Thoracic aorta (tissue), 2 donors: ENCODE results near the gene FSTL3. TPM values are rescaled to one million over a fixed set of nuclear protein-coding genes. Genes with fewer than 3 reads are reported as not detected.

Source experiments
- ATAC-seq: fragments of 150-250 bp; one replicate; pipeline ENCODE4 v1.8.0; 2017; ENCODE audit warnings: low read depth; ENCODE audit not compliant: insufficient number of reproducible peaks, low FRiP score
- DNase-seq: peaks from one replicate; pipeline ENCODE4 v3.0.0-alpha.2; 2020; ENCODE audit warnings: low spot score
- H3K27ac ChIP-seq, 2 donors: fragments of 200-600 bp; sonication (generic); 1 replicate in 1 of 2; 2 replicates in 1 of 2; pipeline ENCODE4 v1.5.1; 2016; ENCODE audit warnings: mild to moderate bottlenecking in 2 of 2, moderate library complexity in 2 of 2
- H3K27me3 ChIP-seq: fragments of 200-600 bp; sonication (generic); replicated peaks from 2 replicates; pipeline ENCODE4 v1.6.0; 2016; ENCODE audit warnings: mild to moderate bottlenecking; ENCODE audit not compliant: insufficient read depth
- H3K36me3 ChIP-seq: fragments of 200-600 bp; sonication (generic); one replicate; pipeline ENCODE4 v1.5.1; 2016
- H3K4me1 ChIP-seq, 2 donors: fragments of 200-600 bp; sonication (generic); 1 replicate in 1 of 2; 2 replicates in 1 of 2; pipeline versions ENCODE4 v1.5.1 to v1.6.0; 2016; ENCODE audit warnings: low read depth in 2 of 2, mild to moderate bottlenecking in 1 of 2; ENCODE audit not compliant: control insufficient read depth in 1 of 2
- H3K4me3 ChIP-seq: fragments of 200-600 bp; sonication (generic); 2 replicates; pipeline ENCODE4 v1.5.1; 2016; ENCODE audit warnings: mild to moderate bottlenecking
- H3K9me3 ChIP-seq: fragments of 200-600 bp; sonication (generic); 2 replicates; pipeline ENCODE4 v1.5.1; 2016
- total RNA-seq, 2 donors: library from RNA; depleted of rRNA; stranded (reverse); fragments of >200 nt; gene quantifications; one replicate each; pipeline versions ENCODE4 v1.1.0 to v1.2.3, GENCODE V29; 2016
- TF ChIP-seq, protein P1 (sequence below): fragments of 200-600 bp; sonication (generic); IDR thresholded peaks from one replicate; pipeline ENCODE4 v1.5.1; 2019; ENCODE audit warnings: antibody characterized with exemption

The FSTL3 gene
- total RNA-seq, 2 donors from 2014 or later, result 361 to 595 TPM

- TF ChIP-seq, protein P1, sequence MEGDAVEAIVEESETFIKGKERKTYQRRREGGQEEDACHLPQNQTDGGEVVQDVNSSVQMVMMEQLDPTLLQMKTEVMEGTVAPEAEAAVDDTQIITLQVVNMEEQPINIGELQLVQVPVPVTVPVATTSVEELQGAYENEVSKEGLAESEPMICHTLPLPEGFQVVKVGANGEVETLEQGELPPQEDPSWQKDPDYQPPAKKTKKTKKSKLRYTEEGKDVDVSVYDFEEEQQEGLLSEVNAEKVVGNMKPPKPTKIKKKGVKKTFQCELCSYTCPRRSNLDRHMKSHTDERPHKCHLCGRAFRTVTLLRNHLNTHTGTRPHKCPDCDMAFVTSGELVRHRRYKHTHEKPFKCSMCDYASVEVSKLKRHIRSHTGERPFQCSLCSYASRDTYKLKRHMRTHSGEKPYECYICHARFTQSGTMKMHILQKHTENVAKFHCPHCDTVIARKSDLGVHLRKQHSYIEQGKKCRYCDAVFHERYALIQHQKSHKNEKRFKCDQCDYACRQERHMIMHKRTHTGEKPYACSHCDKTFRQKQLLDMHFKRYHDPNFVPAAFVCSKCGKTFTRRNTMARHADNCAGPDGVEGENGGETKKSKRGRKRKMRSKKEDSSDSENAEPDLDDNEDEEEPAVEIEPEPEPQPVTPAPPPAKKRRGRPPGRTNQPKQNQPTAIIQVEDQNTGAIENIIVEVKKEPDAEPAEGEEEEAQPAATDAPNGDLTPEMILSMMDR, result no peak
- no peaks in the 10 kb centered on the region for H3K9me3 ChIP-seq
- no peaks in the 10 kb centered on the region for H3K36me3 ChIP-seq
- H3K27me3 ChIP-seq, result no peaks in the 10 kb centered on the region
- H3K4me3 ChIP-seq, result peak overlapping the region; percentile 13
- no peak overlapping the region for H3K27ac ChIP-seq
- peaks cover 0 to under 1% of the 10 kb centered on the region in 2 donors for H3K4me1 ChIP-seq
- DNase-seq (no peak), ATAC-seq (no peak)
Measured at GRCh38 chr19:703329-703650, 27.1 kb downstream of the FSTL3 start.

DNA sequence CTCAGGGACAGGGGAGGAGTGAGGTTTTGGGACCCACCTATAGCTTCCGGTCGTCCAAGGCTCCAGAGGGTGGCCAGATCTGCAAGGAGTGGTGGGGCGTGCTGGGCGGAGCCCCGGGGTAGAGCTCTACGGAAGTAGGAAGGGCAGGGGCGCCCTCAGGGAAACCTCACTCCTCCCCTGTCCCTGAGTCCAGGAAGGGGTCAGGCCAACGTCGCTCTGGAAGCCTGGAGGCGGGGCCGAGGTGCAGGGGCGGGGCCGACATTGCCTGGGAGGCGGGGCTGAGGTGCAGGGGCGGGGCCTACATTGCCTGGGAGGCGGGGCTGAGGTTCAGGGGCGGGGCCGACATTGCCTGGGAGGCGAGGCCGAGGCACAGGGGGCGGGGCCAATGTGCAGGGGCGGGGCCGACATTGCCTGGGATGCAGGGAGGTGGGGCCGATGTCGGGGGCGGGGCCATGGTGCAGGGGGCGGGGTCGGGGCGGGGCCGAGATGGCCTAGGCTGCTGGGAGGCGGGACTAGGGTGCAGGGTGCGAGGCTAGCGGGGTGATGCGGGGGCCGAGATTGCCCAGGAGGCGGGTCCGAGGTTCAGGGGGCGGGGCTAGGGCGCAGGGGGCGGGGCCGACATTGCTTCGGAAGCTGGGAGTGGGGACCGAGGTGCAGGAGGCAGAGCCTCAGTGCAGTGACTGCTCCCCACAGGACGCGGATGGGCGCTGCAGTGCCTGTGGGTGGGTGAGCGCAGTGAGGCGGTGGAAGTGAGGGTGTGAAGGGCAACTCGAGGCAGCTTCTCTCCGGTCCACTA lies 27.7 kb downstream of the FSTL3 start:
- Histone ChIP-seq H3K9me3 (no peaks in the 10 kb centered on the region), H3K27ac (no peak overlapping the region), H3K4me1 (peaks cover 0 to 3% of the 10 kb centered on the region in 2 donors), H3K36me3 (no peaks in the 10 kb centered on the region), H3K4me3 (peak overlapping the region; percentile 13), H3K27me3 (no peaks in the 10 kb centered on the region)
- TF ChIP-seq, protein P1, result no peak
- DNase-seq (peak; percentile 29), ATAC-seq (no peak)

DNA sequence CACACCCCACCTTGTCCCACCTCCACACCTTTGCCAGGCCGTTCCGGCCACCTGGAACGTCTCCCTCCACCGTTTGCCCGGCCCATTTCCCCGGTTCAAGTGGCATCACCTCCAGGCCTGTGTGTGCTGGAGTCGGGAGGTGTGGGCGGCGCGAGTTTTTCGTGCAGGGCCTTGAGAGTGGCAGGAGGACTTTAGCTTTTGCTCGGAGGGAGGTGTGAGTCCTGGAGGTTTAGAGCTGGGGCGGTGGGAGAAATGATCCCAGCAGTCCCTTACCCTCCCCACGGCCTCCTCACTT lies 28.2 kb downstream of the FSTL3 start:
- DNase-seq, result no peak
- H3K27me3 ChIP-seq, result no peaks in the 10 kb centered on the region
- no peak for ATAC-seq
- TF ChIP-seq, protein P1, result no peak
- H3K4me3 ChIP-seq, result no peak overlapping the region
- no peak overlapping the region for H3K27ac ChIP-seq
- no peaks in the 10 kb centered on the region for H3K36me3 ChIP-seq
- H3K9me3 ChIP-seq, result no peaks in the 10 kb centered on the region
- H3K4me1 ChIP-seq, result peaks cover 0 to 6% of the 10 kb centered on the region in 2 donors

DNA sequence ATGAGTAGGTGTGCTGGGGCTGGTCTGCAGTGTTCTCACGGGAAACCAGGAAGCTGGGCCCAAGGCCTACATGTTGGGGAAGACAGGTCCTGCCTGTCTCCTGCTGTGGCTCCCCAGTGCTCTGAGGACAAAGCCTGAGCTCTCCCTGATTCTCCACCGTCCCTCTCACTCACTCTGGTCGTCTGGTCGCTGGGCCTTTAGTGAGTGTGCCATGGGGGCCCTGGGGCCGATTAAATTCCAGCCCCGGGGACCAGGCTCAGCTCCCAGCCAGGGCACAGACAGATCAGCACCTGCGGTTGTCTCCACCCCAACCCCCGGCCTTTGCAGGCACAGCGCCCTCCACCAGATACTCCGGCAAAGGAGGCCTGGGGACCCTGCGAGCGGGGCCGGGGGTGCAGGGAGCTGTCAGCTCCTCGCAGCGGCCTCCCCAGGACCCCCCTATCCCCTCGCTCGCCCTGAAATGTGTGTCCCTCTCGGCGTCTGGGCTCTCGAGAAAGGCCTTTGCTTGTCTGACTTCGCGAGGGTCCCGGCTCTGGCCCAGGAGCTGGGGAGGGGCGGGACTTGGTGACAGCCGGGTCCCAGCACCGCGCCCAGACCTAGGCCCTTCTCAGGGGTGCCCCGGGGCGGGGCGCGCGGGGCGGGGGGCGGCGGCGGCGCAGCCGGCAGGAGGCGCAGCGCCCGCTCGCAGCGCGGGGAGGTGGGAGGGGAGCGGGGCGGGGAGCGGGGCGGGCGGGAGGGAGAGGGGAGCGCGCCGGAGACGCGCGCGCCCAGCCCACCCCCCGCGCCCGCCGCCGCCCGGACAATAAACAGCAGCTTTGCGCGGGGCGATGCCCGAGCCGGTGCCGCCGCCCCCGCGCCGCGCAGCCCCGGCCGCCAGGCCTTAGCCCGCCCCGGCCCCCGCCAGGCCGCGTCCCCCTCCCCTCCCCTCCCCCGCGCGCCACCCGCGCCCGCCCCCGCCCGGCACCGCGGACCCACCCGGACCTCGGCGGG lies 32.3 kb downstream of the FSTL3 start, which contains the start of gene PALM:
TSS of gene PALM (plus strand) at position 782 of the 990 bp plus-strand sequence. CDS start 212 bp downstream, outside the sequence.
- peak within 1 kb of the TSS in 1 of 2 donors; percentile 8 for H3K27ac ChIP-seq
- no peaks in the 10 kb centered on the region for H3K27me3 ChIP-seq
- DNase-seq (no peak), ATAC-seq (no peak)
- H3K4me1 ChIP-seq, result peaks cover 0 to 14% of the 10 kb centered on the region in 2 donors
- TF ChIP-seq, protein P1, result no peak
- peak within 1 kb of the TSS; percentile 56 for H3K4me3 ChIP-seq
- H3K9me3 ChIP-seq, result no peaks in the 10 kb centered on the region
- no peaks in the 10 kb centered on the region for H3K36me3 ChIP-seq
